Gastrocnemius medialis (tissue), 4 donors: ENCODE results near the gene KCNQ1.

ENCODE experiments used
- POLR2A ChIP-seq, 2 donors: fragments of 450-650 bp; IDR thresholded peaks; one replicate each; pipeline ENCODE4 v1.6.1; 2017; ENCODE audit warnings: antibody characterized with exemption in 2 of 2, mild to moderate bottlenecking in 2 of 2, moderate library complexity in 2 of 2
- TF ChIP-seq, protein P1 (sequence below), 5 experiments: fragments of 450-650 bp in 3 of 5; fragments of 200-600 bp in 2 of 5; sonication (generic) in 2 of 5; IDR thresholded peaks in 4 of 5; conservative IDR thresholded peaks in 1 of 5; 1 replicate in 4 of 5; 2 replicates in 1 of 5; pipeline ENCODE4 v1.5.1; 2016 to 2019; ENCODE audit warnings: antibody characterized with exemption in 5 of 5, mild to moderate bottlenecking in 3 of 5, moderate library complexity in 3 of 5

DNA sequence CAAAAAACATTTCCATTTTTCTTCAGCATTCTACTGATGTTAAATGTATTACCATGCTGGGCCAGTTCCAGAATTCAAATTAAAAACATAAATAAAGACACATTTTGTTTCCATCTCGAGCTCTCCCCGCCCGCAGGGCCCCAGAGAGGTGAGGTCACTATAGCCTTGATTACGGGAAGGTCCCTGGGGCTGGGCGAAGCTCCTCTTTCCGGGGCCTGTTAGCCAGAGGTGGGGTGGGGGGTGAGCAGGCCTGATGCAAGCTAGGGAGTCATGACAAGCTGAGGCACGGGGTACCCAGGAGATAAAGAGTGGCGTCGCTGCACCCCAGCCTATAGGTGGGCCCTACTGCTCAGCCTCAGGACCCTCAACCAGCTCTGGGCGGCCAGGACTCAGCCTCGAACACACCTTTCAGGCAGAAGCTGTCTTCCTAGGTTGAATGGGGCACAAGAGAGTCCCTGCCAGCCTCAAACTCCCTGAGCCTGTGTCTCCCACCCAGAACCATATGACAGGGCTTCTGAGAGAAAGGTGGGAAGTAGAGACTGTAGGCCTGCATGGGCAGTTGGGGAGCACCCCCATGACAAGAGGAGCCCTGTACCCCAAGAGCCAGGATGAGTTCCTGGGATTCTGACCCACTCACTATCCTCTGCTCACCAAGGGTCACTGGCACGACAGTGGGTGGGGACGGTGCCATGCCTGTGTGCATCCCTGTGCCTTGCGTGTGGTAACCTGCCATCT lies 220.2 kb downstream of the KCNQ1 start:
- no peak for TF ChIP-seq POLR2A (IDR thresholded peaks at IDR 0.05)
- TF ChIP-seq, protein P1, sequence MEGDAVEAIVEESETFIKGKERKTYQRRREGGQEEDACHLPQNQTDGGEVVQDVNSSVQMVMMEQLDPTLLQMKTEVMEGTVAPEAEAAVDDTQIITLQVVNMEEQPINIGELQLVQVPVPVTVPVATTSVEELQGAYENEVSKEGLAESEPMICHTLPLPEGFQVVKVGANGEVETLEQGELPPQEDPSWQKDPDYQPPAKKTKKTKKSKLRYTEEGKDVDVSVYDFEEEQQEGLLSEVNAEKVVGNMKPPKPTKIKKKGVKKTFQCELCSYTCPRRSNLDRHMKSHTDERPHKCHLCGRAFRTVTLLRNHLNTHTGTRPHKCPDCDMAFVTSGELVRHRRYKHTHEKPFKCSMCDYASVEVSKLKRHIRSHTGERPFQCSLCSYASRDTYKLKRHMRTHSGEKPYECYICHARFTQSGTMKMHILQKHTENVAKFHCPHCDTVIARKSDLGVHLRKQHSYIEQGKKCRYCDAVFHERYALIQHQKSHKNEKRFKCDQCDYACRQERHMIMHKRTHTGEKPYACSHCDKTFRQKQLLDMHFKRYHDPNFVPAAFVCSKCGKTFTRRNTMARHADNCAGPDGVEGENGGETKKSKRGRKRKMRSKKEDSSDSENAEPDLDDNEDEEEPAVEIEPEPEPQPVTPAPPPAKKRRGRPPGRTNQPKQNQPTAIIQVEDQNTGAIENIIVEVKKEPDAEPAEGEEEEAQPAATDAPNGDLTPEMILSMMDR (IDR thresholded peaks at IDR 0.05 in 4 of 5, conservative IDR thresholded peaks at IDR 0.05 in 1 of 5) = no peak
